HepG2 (cell line): Measurements from ENCODE around the gene L3MBTL1. TPM values are rescaled to one million over a fixed set of nuclear protein-coding genes. Genes with fewer than 3 reads are reported as not detected.

Experiments used
- ATAC-seq: fragments of 200-7000 bp; cut with Tn5 transposase; 3 replicates; pipeline ENCODE4 v1.9.1; 2020; ENCODE audit warnings: mild to moderate bottlenecking, moderate library complexity
- BruUV-seq: library from RNA; stranded (reverse); fragments of 400-500 nt; replicated peaks from 2 replicates; lab custom pipeline; 2021; lab: Mats Ljungman, UMichigan
- CTCF ChIA-PET: fragments of 300-600 bp; formaldehyde crosslinking; extraction: SDS; loops from one replicate; lab custom pipeline; 2021; ENCODE audit warnings: low total read pairs, inconsistent platforms, low intra/inter-chr PET ratio; lab: Yijun Ruan, JAX
- POLR2A ChIA-PET: fragments of 350-600 bp; sonication (Branson Sonifier 250); formaldehyde crosslinking; loops from one replicate; lab custom pipeline; 2020; ENCODE audit warnings: antibody characterized with exemption, inconsistent platforms; lab: Yijun Ruan, JAX
- DNase-seq: peaks from one replicate; pipeline ENCODE4 v3.0.0-alpha.2; 2015; ENCODE audit warnings: low spot score
- FAIRE-seq: peaks from 3 replicates; lab custom pipeline; 2011; peaks lifted over from hg19 to GRCh38; lab: Jason Lieb, UNC
- H2AFZ ChIP-seq: one replicate; pipeline ENCODE4 v1.6.1; 2011; ENCODE audit warnings: low read length, inconsistent platforms
- H3K27ac ChIP-seq: fragments of 300-600 bp; 3 replicates; pipeline ENCODE4 v1.8.0; 2011; ENCODE audit warnings: mixed run types, mild to moderate bottlenecking, mixed read lengths, low read length, inconsistent platforms; ENCODE audit not compliant: insufficient read depth; ENCODE audit errors: extremely low read length
- H3K27me3 ChIP-seq, 2 experiments: fragments of 200-600 bp in 1 of 2; 2 replicates in 1 of 2; 3 replicates in 1 of 2; pipeline versions ENCODE4 v1.6.0 to v1.8.0; 2011; ENCODE audit warnings: low read length in 2 of 2, mild to moderate bottlenecking in 2 of 2, moderate library complexity in 2 of 2, inconsistent platforms in 1 of 2; ENCODE audit not compliant: insufficient read depth in 2 of 2, control insufficient read depth in 1 of 2
- H3K36me3 ChIP-seq, 2 experiments: fragments of 200-600 bp in 1 of 2; replicated peaks in 1 of 2; 2 replicates in 1 of 2; 3 replicates in 1 of 2; pipeline versions ENCODE4 v1.5.1 to v1.8.0; 2011; ENCODE audit warnings: low read length in 2 of 2, inconsistent platforms in 1 of 2; ENCODE audit not compliant: insufficient read depth in 2 of 2, control insufficient read depth in 1 of 2
- H3K4me1 ChIP-seq: 2 replicates; pipeline ENCODE4 v1.5.1; 2012; ENCODE audit warnings: low read length, inconsistent platforms; ENCODE audit not compliant: insufficient read depth
- H3K4me2 ChIP-seq: 2 replicates; pipeline ENCODE4 v1.6.0; 2011; ENCODE audit warnings: low read depth, low read length, inconsistent platforms
- H3K4me3 ChIP-seq, 3 experiments: fragments of 200-600 bp in 1 of 3; sonication (generic), shearing (Covaris generic) in 1 of 3; replicated peaks in 1 of 3; 2 replicates each; pipeline ENCODE4 v1.5.1; 2011 to 2016; ENCODE audit warnings: low read length in 3 of 3, inconsistent platforms in 2 of 3, low read depth in 2 of 3, mild to moderate bottlenecking in 2 of 3, control low read depth in 1 of 3, mixed read lengths in 1 of 3; ENCODE audit not compliant: insufficient read depth in 1 of 3
- H3K79me2 ChIP-seq: one replicate; pipeline ENCODE4 v1.6.1; 2011; ENCODE audit warnings: low read length, inconsistent platforms; ENCODE audit not compliant: insufficient read depth
- H3K9ac ChIP-seq: 2 replicates; pipeline ENCODE4 v1.6.0; 2011; ENCODE audit warnings: mild to moderate bottlenecking, low read depth, low read length, inconsistent platforms; ENCODE audit not compliant: insufficient read depth
- H3K9me3 ChIP-seq: 2 replicates; pipeline ENCODE4 v1.5.1; 2012; ENCODE audit warnings: mild to moderate bottlenecking, low read length
- H4K20me1 ChIP-seq: 2 replicates; pipeline ENCODE4 v1.6.0; 2011; ENCODE audit warnings: inconsistent platforms, mild to moderate bottlenecking, low read length, moderate library complexity; ENCODE audit not compliant: insufficient read depth
- DBP ChIP-seq: sonication (generic); formaldehyde crosslinking; IDR thresholded peaks from 2 replicates; pipeline ENCODE4 v1.4.0; 2020; ENCODE audit warnings: missing genetic modification reagents; ENCODE audit errors: not compliant biosample characterization
- DDIT3 ChIP-seq: sonication (generic); formaldehyde crosslinking; IDR thresholded peaks from 2 replicates; pipeline ENCODE4 v1.4.0; 2020; ENCODE audit warnings: mild to moderate bottlenecking, missing genetic modification reagents
- EEA1 ChIP-seq: sonication (generic); formaldehyde crosslinking; IDR thresholded peaks from 2 replicates; pipeline ENCODE4 v1.5.1; 2020; ENCODE audit warnings: mild to moderate bottlenecking, missing genetic modification reagents, borderline replicate concordance
- FOXA1 ChIP-seq, 2 experiments: fragments of 450-650 bp in 1 of 2; sonication (generic) in 1 of 2; formaldehyde crosslinking in 1 of 2; IDR thresholded peaks; 2 replicates each; pipeline versions ENCODE4 v1.4.0 to v1.6.1; 2016 to 2020; ENCODE audit warnings: missing genetic modification reagents in 1 of 2
- MAF1 ChIP-seq: sonication (generic); formaldehyde crosslinking; IDR thresholded peaks from 2 replicates; pipeline ENCODE4 v1.5.0; 2020; ENCODE audit warnings: missing genetic modification reagents, borderline replicate concordance
- NFIB ChIP-seq: sonication (generic); formaldehyde crosslinking; IDR thresholded peaks from 2 replicates; pipeline ENCODE4 v1.9.0; 2021; ENCODE audit warnings: missing genetic modification reagents, mild to moderate bottlenecking, borderline replicate concordance
- SIN3A ChIP-seq: IDR thresholded peaks from 2 replicates; pipeline ENCODE4 v1.6.1; 2011; ENCODE audit warnings: low read depth, mild to moderate bottlenecking, control low read depth, low read length, borderline replicate concordance
- SRSF4 ChIP-seq: fragments of 200-400 bp; formaldehyde crosslinking; IDR thresholded peaks from one replicate; pipeline ENCODE4 v1.6.1; 2018; ENCODE audit warnings: mild to moderate bottlenecking, low read depth, low read length, moderate library complexity; ENCODE audit not compliant: poor library complexity, severe bottlenecking
- SRY ChIP-seq: sonication (generic); formaldehyde crosslinking; IDR thresholded peaks from 2 replicates; pipeline ENCODE4 v1.8.0; 2022; ENCODE audit warnings: mild to moderate bottlenecking, missing genetic modification reagents
- TMF1 ChIP-seq: sonication (generic); formaldehyde crosslinking; IDR thresholded peaks from 2 replicates; pipeline ENCODE4 v1.8.1; 2022; ENCODE audit warnings: low read depth, missing genetic modification reagents
- ZNF33A ChIP-seq: sonication (generic); formaldehyde crosslinking; IDR thresholded peaks from 2 replicates; pipeline ENCODE4 v1.5.1; 2020; ENCODE audit warnings: missing genetic modification reagents, mild to moderate bottlenecking, moderate library complexity, borderline replicate concordance
- ZNF510 ChIP-seq: sonication (generic); formaldehyde crosslinking; IDR thresholded peaks from 2 replicates; pipeline ENCODE4 v1.4.0; 2020; ENCODE audit warnings: low read depth, mild to moderate bottlenecking, missing genetic modification reagents
- ZNF678 ChIP-seq: sonication (generic); formaldehyde crosslinking; IDR thresholded peaks from 2 replicates; pipeline ENCODE4 v1.4.0; 2020; ENCODE audit warnings: mild to moderate bottlenecking, missing genetic modification reagents
- ZNF737 ChIP-seq: sonication (generic); formaldehyde crosslinking; IDR thresholded peaks from 2 replicates; pipeline ENCODE4 v1.5.0; 2020; ENCODE audit warnings: missing genetic modification reagents, mild to moderate bottlenecking, borderline replicate concordance
- ZNF768 ChIP-seq: sonication (generic); formaldehyde crosslinking; IDR thresholded peaks from 2 replicates; pipeline ENCODE4 v1.4.0; 2020; ENCODE audit warnings: missing genetic modification reagents
- WGBS: methylation state at CpG from one replicate; pipeline ENCODE4 v1.1.6; 2017; ENCODE audit warnings: low lambda C conversion rate; 5-methylcytosine and 5-hydroxymethylcytosine counted together
- in situ Hi-C: cut with HindIII; loops from 2 replicates; pipeline ENCODE4 v1.10.0; 2017; ENCODE audit warnings: low pct_unique_long_range_greater_than_20kb; ENCODE audit not compliant: extremely low pct_ligation_motif_present
- intact Hi-C: fragments of 100-400 bp; cut with micrococcal nuclease; formaldehyde crosslinking; loops from one replicate; pipeline ENCODE4 v1.10.0; 2022; ENCODE audit not compliant: unreplicated experiment
- polyA plus RNA-seq, 8 experiments: library from polyadenylated mRNA; depleted of rRNA in 3 of 8; stranded (reverse) in 7 of 8; unstranded in 1 of 8; fragments of >200 nt; fragmentation: Illumina TruSeq in 4 of 8; extraction: Trizol in 4 of 8; gene quantifications; 2 replicates each; pipeline versions ENCODE4 v1.2.1 to v1.2.3, GENCODE V29; 2011 to 2016; ENCODE audit warnings: low read depth in 4 of 8, missing spikeins in 1 of 8, mixed read lengths in 1 of 8; ENCODE audit not compliant: insufficient read depth in 1 of 8
- total RNA-seq, 5 experiments: library from RNA; depleted of rRNA; stranded (reverse); fragments of >200 nt; fragmentation: Illumina TruSeq; extraction: Trizol; gene quantifications; 2 replicates each; pipeline ENCODE4 v1.2.3, GENCODE V29; 2016; ENCODE audit warnings: low read depth in 1 of 5

The L3MBTL1 gene
- total and polyA plus RNA-seq, 2 of the 13 experiments (the other 11 are each of a cell fraction or from before 2014, with no cell fraction given): 9.0 to 17.8 TPM

- H3K4me3 ChIP-seq: no peak overlapping the region
- H3K4me2 ChIP-seq: no peak overlapping the region
- no peak overlapping the region for H3K9ac ChIP-seq
- BruUV-seq: no TSS peak
- intact Hi-C loops (no loop called here), in situ Hi-C loops (no loop called here)
- H2AFZ ChIP-seq: no peak overlapping the region
- H3K4me1 ChIP-seq: peaks cover 9% of the 10 kb centered on the region
- DNase-seq (no peak), FAIRE-seq (no peak), ATAC-seq (peak; percentile 13; the same call in 2 of the 3 replicates)
- H4K20me1 ChIP-seq: no peaks in the 10 kb centered on the region
- H3K9me3 ChIP-seq: no peaks in the 10 kb centered on the region
- ChIA-PET POLR2A (interaction anchor here (0.8 to 1.7 kb wide), 3 partner anchors 8 to 26 kb away, joined by 3 to 4 read pairs (median 4); partner anchors contain the start of gene IFT52), CTCF (no interaction called here)
- H3K79me2 ChIP-seq: no peaks in the 10 kb centered on the region
- TF ChIP-seq ZNF737 (CRISPR knock-in tag) (0 out of 2 replicates have a peak, but pooled peaks have one; percentile 11), ZNF768 (CRISPR knock-in tag) (peak; percentile 7; the same call in 1 of the 2 replicates), NFIB (0 out of 2 replicates have a peak, but pooled peaks have one; percentile 22), TMF1 (CRISPR knock-in tag) (no peak)
- H3K27ac ChIP-seq: no peak overlapping the region
- no peaks in the 10 kb centered on the region for H3K27me3 ChIP-seq
- peaks cover 0 to 6% of the 10 kb centered on the region in 2 experiments; a peak in 4 of 5 replicates for H3K36me3 ChIP-seq
- 90% methylated on average over 16 of the region's 18 CpGs for WGBS
Observed at GRCh38 chr20:43564993-43565757, 57.7 kb downstream of the L3MBTL1 start.

GRCh38 chr20:43565758-43566104 is 58.2 kb downstream of the L3MBTL1 start:
- Histone ChIP-seq H2AFZ (no peak overlapping the region), H3K27me3 (no peaks in the 10 kb centered on the region), H3K27ac (no peak overlapping the region), H4K20me1 (no peaks in the 10 kb centered on the region), H3K79me2 (no peaks in the 10 kb centered on the region), H3K4me2 (no peak overlapping the region), H3K4me1 (peaks cover 4% of the 10 kb centered on the region), H3K4me3 (no peak overlapping the region), H3K9me3 (no peaks in the 10 kb centered on the region), H3K36me3 (peaks cover 0 to 8% of the 10 kb centered on the region in 2 experiments; a peak in 4 of 5 replicates), H3K9ac (no peak overlapping the region)
- FAIRE-seq (no peak), DNase-seq (no peak), ATAC-seq (no peak)
- no TSS peak for BruUV-seq
- ChIA-PET CTCF (no interaction called here), POLR2A (interaction anchor here (0.8 kb wide), 1 partner anchor 11 kb away, joined by 3 read pairs; no protein-coding TSS in a partner anchor)
- intact Hi-C loops: no loop called here
- 93% methylated on average over 4 of the region's 4 CpGs for whole genome bisulfite sequencing
- in situ Hi-C loops: no loop called here
- TF ChIP-seq SRY (CRISPR knock-in tag): no peak
- TF ChIP-seq ZNF510 (CRISPR knock-in tag): no peak
- TF ChIP-seq SRSF4: no peak
- no peak for TF ChIP-seq EEA1 (CRISPR knock-in tag)
- no peak for TF ChIP-seq ZNF33A
- no peak for TF ChIP-seq MAF1 (CRISPR knock-in tag)
- TF ChIP-seq SIN3A: no peak
- TF ChIP-seq FOXA1 (IDR thresholded peaks at IDR 0.05): no peak
- no peak for TF ChIP-seq FOXA1 (CRISPR knock-in tag; IDR thresholded peaks at IDR 0.05)
- no peak for TF ChIP-seq DBP (CRISPR knock-in tag)
- no peak for TF ChIP-seq DDIT3 (CRISPR knock-in tag)
- no peak for TF ChIP-seq ZNF678 (CRISPR knock-in tag)
